GM18498 (cell line): ENCODE measurements around the gene ABLIM2.

Source experiments
- ATAC-seq: cut with Tn5 transposase; IDR thresholded peaks from one replicate; pipeline ENCODE4 v1.9.1; 2021; ENCODE audit warnings: mild to moderate bottlenecking, moderate library complexity; ENCODE audit not compliant: unreplicated experiment

Gene ABLIM2

GRCh38 chr4:8194306-8195242 lies 36.0 kb upstream of the ABLIM2 start:
- ATAC-seq, result no peak

- ATAC-seq, result peak; percentile 87
These were observed 34.4 kb upstream of the ABLIM2 start for GRCh38 chr4:8192748-8193738.

DNA sequence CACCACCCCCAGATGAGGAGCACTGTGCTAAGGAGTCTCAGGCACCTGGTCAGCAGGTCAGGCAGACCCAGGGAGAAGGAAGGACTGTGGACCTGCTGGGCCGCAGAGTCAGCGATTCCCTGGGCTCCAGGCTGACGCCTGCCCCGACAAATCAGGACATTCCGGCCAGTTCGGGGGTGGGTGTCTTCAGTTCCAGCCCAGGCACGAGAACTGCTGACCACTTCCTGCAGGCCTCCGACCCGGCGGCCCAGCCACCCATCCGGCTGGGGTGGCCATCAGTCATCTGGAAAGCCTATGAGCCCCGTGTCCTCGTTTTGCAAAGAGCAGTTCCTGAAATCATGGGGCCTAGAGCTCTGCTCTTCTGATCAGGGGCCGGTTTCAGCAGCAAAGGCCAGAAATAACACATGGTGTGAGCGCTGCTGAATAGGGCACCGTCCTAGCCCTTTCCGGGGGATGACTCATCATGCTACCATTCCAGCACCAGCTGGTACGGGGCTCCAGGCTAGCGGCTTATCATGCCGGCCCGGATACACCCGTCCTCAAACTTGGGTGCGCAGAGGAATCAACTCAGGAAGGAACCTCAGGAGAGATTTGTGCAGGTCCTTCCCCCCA lies 32.6 kb upstream of the ABLIM2 start:
- ATAC-seq, result peak; percentile 39

GRCh38 chr4:8189551-8190466 lies 31.2 kb upstream of the ABLIM2 start:
- ATAC-seq, result no peak

GRCh38 chr4:8188743-8189550 lies 30.3 kb upstream of the ABLIM2 start:
- ATAC-seq, result no peak

DNA sequence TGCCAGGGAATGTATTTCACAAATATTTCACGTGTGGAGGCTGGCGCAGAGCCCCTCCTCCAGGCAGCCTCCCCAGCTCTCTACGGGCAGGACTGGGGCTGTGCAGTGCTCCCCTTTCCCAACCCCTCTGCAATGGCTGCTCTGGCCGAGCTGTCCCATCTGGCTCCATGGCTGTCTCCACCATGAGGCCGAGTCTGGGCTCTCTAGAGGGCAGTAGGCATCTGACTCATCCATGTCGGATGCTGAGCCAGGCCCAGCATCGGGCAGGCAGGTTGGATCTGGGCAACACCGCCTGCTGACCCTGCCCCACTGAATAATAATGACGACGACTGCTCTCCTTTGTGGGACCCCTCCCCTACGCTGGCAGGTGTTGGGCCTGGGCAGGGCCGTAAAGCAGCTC lies 29.5 kb upstream of the ABLIM2 start:
- no peak for ATAC-seq

DNA sequence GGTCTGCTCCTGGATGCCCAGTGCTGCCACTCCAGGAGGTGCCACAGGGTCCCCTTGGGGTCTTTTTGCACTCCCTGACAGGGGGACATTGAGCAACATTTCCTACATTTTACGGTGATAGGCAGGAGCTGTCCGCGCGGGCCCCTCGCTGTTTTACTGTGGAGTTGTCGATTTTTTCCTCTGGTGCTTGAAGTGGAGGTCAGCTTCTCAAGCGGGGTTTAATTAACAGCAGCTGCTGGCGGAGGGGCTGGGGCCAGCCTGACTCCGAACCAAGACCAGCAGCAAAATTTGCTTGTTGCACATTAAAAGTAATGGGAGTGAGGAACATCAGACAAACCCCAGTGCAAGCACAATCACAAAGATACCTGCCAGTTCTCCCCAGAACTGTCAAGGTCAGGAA lies 27.3 kb upstream of the ABLIM2 start:
- no peak for ATAC-seq

- no peak for ATAC-seq
These were observed 26.7 kb upstream of the ABLIM2 start for GRCh38 chr4:8185295-8185694.

- ATAC-seq, result no peak
These were observed 25.4 kb upstream of the ABLIM2 start for GRCh38 chr4:8184061-8184460.

GRCh38 chr4:8182858-8183725 lies 24.5 kb upstream of the ABLIM2 start:
- no peak for ATAC-seq

- ATAC-seq, result no peak
These were observed 23.7 kb upstream of the ABLIM2 start for GRCh38 chr4:8182294-8182693.

DNA sequence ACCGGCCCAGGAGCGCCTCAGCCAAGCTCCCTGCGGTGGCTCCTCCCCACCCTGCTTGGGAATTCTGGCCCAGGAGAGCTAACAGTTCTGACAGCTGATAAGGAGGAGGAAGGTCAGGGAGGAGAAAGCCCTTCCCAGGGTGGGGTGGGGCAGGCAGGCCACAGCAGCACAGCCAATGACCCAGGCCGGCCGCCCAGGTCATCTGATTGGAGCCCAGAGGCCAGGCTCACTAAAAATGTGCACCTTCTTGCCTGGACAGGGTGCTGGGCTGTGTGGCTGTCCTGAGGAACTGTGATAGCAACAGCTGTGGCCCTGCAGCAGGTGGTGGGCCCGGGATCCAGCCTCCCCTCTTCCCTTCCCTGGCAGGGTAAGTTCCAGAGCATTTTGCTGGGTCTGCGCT lies 23.2 kb upstream of the ABLIM2 start:
- ATAC-seq, result no peak

GRCh38 chr4:8181119-8181518 lies 22.5 kb upstream of the ABLIM2 start:
- ATAC-seq, result no peak

GRCh38 chr4:8180310-8181093 lies 21.9 kb upstream of the ABLIM2 start:
- no peak for ATAC-seq

- ATAC-seq, result no peak
These were observed 21.2 kb upstream of the ABLIM2 start for GRCh38 chr4:8179771-8180170.

GRCh38 chr4:8179074-8179473 lies 20.5 kb upstream of the ABLIM2 start:
- no peak for ATAC-seq

GRCh38 chr4:8177956-8178355 lies 19.3 kb upstream of the ABLIM2 start:
- no peak for ATAC-seq

DNA sequence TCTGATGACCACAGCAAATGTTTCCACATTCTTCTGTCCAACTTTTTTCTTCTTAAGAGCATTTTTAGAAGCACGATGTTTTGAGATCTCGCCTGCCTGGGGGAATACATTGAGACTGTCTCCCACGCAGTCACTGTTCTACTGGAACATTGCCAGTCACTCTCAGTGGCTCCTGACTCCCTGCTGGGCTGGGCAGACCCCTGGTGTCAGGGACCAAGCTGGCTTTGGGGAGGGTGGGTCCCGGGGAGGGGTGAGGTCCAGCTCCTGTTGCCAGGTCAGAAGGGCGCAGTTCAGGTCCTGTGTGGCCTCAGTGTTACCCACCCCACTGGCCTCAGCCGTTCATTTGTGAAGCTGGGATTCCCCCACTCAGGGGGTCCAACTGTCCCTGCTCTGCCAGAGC lies 18.9 kb upstream of the ABLIM2 start:
- ATAC-seq, result no peak
